GM12878 (cell line): ENCODE measurements around the gene CNTN4. TPM values are rescaled to one million over a fixed set of nuclear protein-coding genes. Genes with fewer than 3 reads are reported as not detected.
A peak's percentile ranks its signal among the peaks of the same experiment; 100 is the strongest.

Experiments
- ATAC-seq: fragments of 200-7000 bp; cut with Tn5 transposase; 3 replicates; pipeline ENCODE4 v1.9.1; 2020; ENCODE audit warnings: mild to moderate bottlenecking, moderate library complexity
- BruUV-seq: library from RNA; stranded (reverse); fragments of 400-500 nt; replicated peaks from 2 replicates; lab custom pipeline; 2021; lab: Mats Ljungman, UMichigan
- CTCF ChIA-PET: fragments of 300-600 bp; sonication (Branson Sonifier 250); formaldehyde crosslinking; extraction: SDS; loops from one replicate; lab custom pipeline; 2021; ENCODE audit warnings: inconsistent platforms; lab: Yijun Ruan, JAX
- POLR2A ChIA-PET: fragments of 350-600 bp; formaldehyde crosslinking; extraction: SDS; loops from one replicate; lab custom pipeline; 2021; ENCODE audit warnings: inconsistent platforms; lab: Charles Lee
- RAD21 ChIA-PET: fragments of 300-600 bp; sonication (Branson Sonifier 250); formaldehyde crosslinking; loops from one replicate; lab custom pipeline; 2023; ENCODE audit warnings: antibody characterized with exemption; ENCODE audit not compliant: unreplicated experiment; lab: Charles Lee
- SMC1A ChIA-PET: fragments of 300-600 bp; sonication (Branson Sonifier 250); formaldehyde crosslinking; loops from one replicate; lab custom pipeline; 2023; ENCODE audit not compliant: unreplicated experiment, uncharacterized antibody; lab: Charles Lee
- DNase-seq: peaks from one replicate; pipeline ENCODE4 v3.0.0-alpha.2; 2011; ENCODE audit warnings: low read depth, low spot score
- FAIRE-seq: peaks from 3 replicates; lab custom pipeline; 2011; peaks lifted over from hg19 to GRCh38; lab: Jason Lieb, UNC
- H2AFZ ChIP-seq: 2 replicates; pipeline ENCODE4 v1.6.0; 2011; ENCODE audit warnings: low read depth, low read length, control low read depth; ENCODE audit not compliant: control insufficient read depth
- H3K27ac ChIP-seq: 2 replicates; pipeline ENCODE4 v1.5.1; 2011; ENCODE audit warnings: control low read depth; ENCODE audit not compliant: control insufficient read depth, insufficient read depth
- H3K27me3 ChIP-seq, 2 experiments: replicated peaks in 1 of 2; 2 replicates each; pipeline versions ENCODE4 v1.6.0 to v1.6.1; 2011; ENCODE audit warnings: low read length in 1 of 2; ENCODE audit not compliant: control insufficient read depth in 2 of 2, insufficient read depth in 2 of 2
- H3K36me3 ChIP-seq, 2 experiments: 2 replicates each; pipeline ENCODE4 v1.5.1; 2011; ENCODE audit warnings: low read length in 1 of 2; ENCODE audit not compliant: control insufficient read depth in 2 of 2, insufficient read depth in 2 of 2
- H3K4me1 ChIP-seq: 2 replicates; pipeline ENCODE4 v1.6.1; 2011; ENCODE audit warnings: mild to moderate bottlenecking, low read length, moderate library complexity, mixed read lengths; ENCODE audit not compliant: control insufficient read depth, insufficient read depth
- H3K4me2 ChIP-seq: 2 replicates; pipeline ENCODE4 v1.6.0; 2011; ENCODE audit warnings: control low read depth; ENCODE audit not compliant: control insufficient read depth, insufficient read depth
- H3K4me3 ChIP-seq: fragments of 200-600 bp; sonication (generic); 2 replicates; pipeline ENCODE4 v1.5.1; 2016
- H3K79me2 ChIP-seq: 2 replicates; pipeline ENCODE4 v1.6.0; 2011; ENCODE audit warnings: low read length; ENCODE audit not compliant: control insufficient read depth, insufficient read depth
- H3K9ac ChIP-seq: 2 replicates; pipeline ENCODE4 v1.8.0; 2011; ENCODE audit warnings: low read length, control low read depth, mixed read lengths; ENCODE audit not compliant: control insufficient read depth, insufficient read depth
- H3K9me3 ChIP-seq: replicated peaks from 3 replicates; pipeline ENCODE4 v1.5.1; 2011; ENCODE audit warnings: mild to moderate bottlenecking, low read length; ENCODE audit not compliant: control insufficient read depth, insufficient read depth
- H4K20me1 ChIP-seq: 2 replicates; pipeline ENCODE4 v1.6.0; 2011; ENCODE audit not compliant: control insufficient read depth, insufficient read depth
- CTCF ChIP-seq, 3 experiments: IDR thresholded peaks in 2 of 3; conservative IDR thresholded peaks in 1 of 3; 2 replicates each; pipeline ENCODE4 v1.5.1; 2011; ENCODE audit warnings: low read depth in 3 of 3, low read length in 3 of 3, mild to moderate bottlenecking in 3 of 3, control low read depth in 2 of 3, moderate library complexity in 2 of 3, inconsistent platforms in 1 of 3, mixed read lengths in 1 of 3; ENCODE audit not compliant: control insufficient read depth in 2 of 3, insufficient read depth in 1 of 3; ENCODE audit errors: extremely low read depth in 1 of 3
- MTA2 ChIP-seq: fragments of 450-650 bp; IDR thresholded peaks from 2 replicates; pipeline ENCODE4 v1.6.1; 2016; ENCODE audit warnings: low read depth, mild to moderate bottlenecking, moderate library complexity
- NR2C1 ChIP-seq: fragments of 450-650 bp; IDR thresholded peaks from 2 replicates; pipeline ENCODE4 v1.6.1; 2017; ENCODE audit warnings: antibody characterized with exemption, mild to moderate bottlenecking, moderate library complexity
- RAD21 ChIP-seq: IDR thresholded peaks from 2 replicates; pipeline ENCODE4 v1.6.1; 2011; ENCODE audit warnings: mild to moderate bottlenecking, low read depth, low read length, moderate library complexity; ENCODE audit not compliant: insufficient read depth
- RFX5 ChIP-seq: IDR thresholded peaks from 2 replicates; pipeline ENCODE4 v1.6.1; 2011; ENCODE audit warnings: low read depth, low read length, improper control_type of control experiment
- SMC3 ChIP-seq: IDR thresholded peaks from 2 replicates; pipeline ENCODE4 v1.6.1; 2011; ENCODE audit warnings: low read length, improper control_type of control experiment, borderline replicate concordance
- WGBS: methylation state at CpG from one replicate; pipeline ENCODE4 v1.1.6; 2016; ENCODE audit warnings: low lambda C conversion rate; ENCODE audit not compliant: insufficient replicate concordance, insufficient coverage; ENCODE audit errors: missing lambda C conversion rate; 5-methylcytosine and 5-hydroxymethylcytosine counted together
- in situ Hi-C: fragments of 300-500 bp; cut with MboI; formaldehyde crosslinking; loops from 9 replicates; pipeline ENCODE4 v1.14.3; 2018; ENCODE audit warnings: mixed read lengths
- intact Hi-C: fragments of 100-400 bp; cut with micrococcal nuclease; formaldehyde crosslinking; loops from one replicate; pipeline ENCODE4 v1.14.2; 2022; ENCODE audit not compliant: unreplicated experiment
- polyA plus RNA-seq, 11 experiments: library from polyadenylated mRNA; depleted of rRNA in 4 of 11; unstranded in 6 of 11; stranded (reverse) in 5 of 11; fragments of >200 nt; fragmentation: Nextera tagmentation in 4 of 11; fragmentation: Illumina TruSeq in 1 of 11; extraction: Ambion mirVana in 4 of 11; extraction: Trizol in 1 of 11; gene quantifications; 1 replicate in 1 of 11; 2 replicates in 10 of 11; pipeline versions ENCODE4 v1.2.1 to v1.2.3, GENCODE V29; 2011 to 2016; ENCODE audit warnings: inconsistent platforms in 2 of 11, missing spikeins in 2 of 11, low read depth in 1 of 11
- total RNA-seq, 4 experiments: library from RNA; depleted of rRNA in 3 of 4; stranded (reverse); fragments of >200 nt in 3 of 4; fragmentation: Illumina TruSeq in 1 of 4; extraction: Trizol in 1 of 4; gene quantifications; 2 replicates each; pipeline versions ENCODE4 v1.2.1 to v1.2.3, GENCODE V29; 2013 to 2021
- TF ChIP-seq, protein P1 (sequence below): IDR thresholded peaks from 2 replicates; pipeline ENCODE4 v1.6.1; 2011; ENCODE audit warnings: low read depth, low read length, improper control_type of control experiment, borderline replicate concordance

The CNTN4 gene
- total and polyA plus RNA-seq, 10 of the 15 experiments (the other 5 are each of a cell fraction or from before 2014, with no cell fraction given) = 0.05 to 0.43 (median 0.15) TPM; not detected in 1

DNA sequence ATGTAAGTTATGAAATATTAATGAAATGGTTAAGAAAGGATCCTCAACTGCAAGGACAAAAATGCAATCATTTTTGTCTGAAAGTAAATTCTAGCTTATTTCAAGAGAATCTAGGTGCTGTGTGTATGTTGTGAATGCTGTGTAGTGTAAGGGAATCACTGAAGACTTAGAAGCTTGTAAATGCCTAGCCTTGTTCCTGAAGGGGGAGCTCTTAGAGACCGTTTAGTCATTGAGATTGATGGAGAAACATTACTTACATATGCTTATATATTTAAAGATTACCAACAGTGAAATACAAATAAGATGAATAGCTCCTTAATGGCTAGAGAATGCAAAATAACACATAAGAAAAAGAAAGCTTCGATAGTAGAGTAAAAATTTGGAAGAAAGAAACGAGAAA is 67.9 kb downstream of the CNTN4 start:
- FAIRE-seq = no peak
- Histone ChIP-seq H3K36me3 (no peaks in the 10 kb centered on the region), H3K4me2 (no peak overlapping the region), H2AFZ (no peak overlapping the region), H3K4me3 (no peak overlapping the region), H3K27ac (no peak overlapping the region), H4K20me1 (no peaks in the 10 kb centered on the region), H3K27me3 (no peaks in the 10 kb centered on the region), H3K79me2 (no peaks in the 10 kb centered on the region), H3K9me3 (no peaks in the 10 kb centered on the region), H3K9ac (no peak overlapping the region), H3K4me1 (no peaks in the 10 kb centered on the region)
- ATAC-seq = peak; percentile 52; the same call in 1 of the 3 replicates
- in situ Hi-C loops = no loop called here
- ChIA-PET POLR2A (no interaction called here), SMC1A (interaction anchor here (1.9 kb wide), 1 partner anchor 756 kb away, joined by 4 read pairs; no protein-coding TSS in a partner anchor), CTCF (interaction anchor here (0.6 to 3.5 kb wide), 5 partner anchors 9 to 757 kb away, joined by 3 to 18 read pairs (median 5); no protein-coding TSS in a partner anchor), RAD21 (interaction anchor here (1.0 to 1.3 kb wide), 2 partner anchors 9 to 756 kb away, joined by 3 to 6 read pairs; no protein-coding TSS in a partner anchor)
- 0% methylated on average over 3 of the region's 3 CpGs for WGBS
- no TSS peak for BruUV-seq
- TF ChIP-seq RAD21 (peak; percentile 43; the same call in 1 of the 2 replicates), NR2C1 (no peak), RFX5 (no peak), CTCF (IDR thresholded peaks at IDR 0.05 in 2 of 3, conservative IDR thresholded peaks at IDR 0.05 in 1 of 3; ENCODE audit: control insufficient read depth in 2 of 3, extremely low read depth in 1 of 3, insufficient read depth in 1 of 3, low read depth in 3 of 3, low read length in 3 of 3) (peak; percentile 29 to 33 (median 31); a peak in 4 of 6 replicates), MTA2 (no peak), SMC3 (peak; percentile 11; the same call in 1 of the 2 replicates)
- TF ChIP-seq, protein P1, sequence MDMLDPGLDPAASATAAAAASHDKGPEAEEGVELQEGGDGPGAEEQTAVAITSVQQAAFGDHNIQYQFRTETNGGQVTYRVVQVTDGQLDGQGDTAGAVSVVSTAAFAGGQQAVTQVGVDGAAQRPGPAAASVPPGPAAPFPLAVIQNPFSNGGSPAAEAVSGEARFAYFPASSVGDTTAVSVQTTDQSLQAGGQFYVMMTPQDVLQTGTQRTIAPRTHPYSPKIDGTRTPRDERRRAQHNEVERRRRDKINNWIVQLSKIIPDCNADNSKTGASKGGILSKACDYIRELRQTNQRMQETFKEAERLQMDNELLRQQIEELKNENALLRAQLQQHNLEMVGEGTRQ = no peak
- intact Hi-C loops = no loop called here
- DNase-seq = no peak
